NT2/D1 (cell line): ENCODE measurements around the gene ZSCAN10.
"Not testable (repeated sequence)": the region's sequence is repeated elsewhere in the genome, so short reads cannot be mapped to it uniquely, and the experiment has no call there.

Experiments used
- DNase-seq: peaks from one replicate; pipeline ENCODE4 v3.0.0-alpha.2; 2011; ENCODE audit warnings: low read depth, low spot score
- H3K27me3 ChIP-seq: 2 replicates; pipeline ENCODE4 v1.6.0; 2011; ENCODE audit warnings: mild to moderate bottlenecking; ENCODE audit not compliant: insufficient read length, insufficient read depth
- H3K36me3 ChIP-seq: 2 replicates; pipeline ENCODE4 v1.6.1; 2011; ENCODE audit warnings: mild to moderate bottlenecking, low read length, mixed read lengths; ENCODE audit not compliant: insufficient read depth, insufficient read length
- H3K4me1 ChIP-seq: 2 replicates; pipeline ENCODE4 v1.5.1; 2011; ENCODE audit not compliant: insufficient read depth, insufficient read length
- H3K4me3 ChIP-seq: 2 replicates; pipeline ENCODE4 v1.5.1; 2011; ENCODE audit warnings: low read depth; ENCODE audit not compliant: insufficient read length
- H3K9ac ChIP-seq: 2 replicates; pipeline ENCODE4 v1.6.0; 2011; ENCODE audit warnings: low read depth; ENCODE audit not compliant: insufficient read length
- H3K9me3 ChIP-seq: 2 replicates; pipeline ENCODE4 v1.5.1; 2011; ENCODE audit warnings: mild to moderate bottlenecking, low read length; ENCODE audit not compliant: insufficient read depth
- SUZ12 ChIP-seq: IDR thresholded peaks from 2 replicates; pipeline ENCODE4 v1.6.1; 2011; ENCODE audit not compliant: insufficient read length, insufficient read depth; ENCODE audit errors: extremely low read depth
- YY1 ChIP-seq: IDR thresholded peaks from 2 replicates; pipeline ENCODE4 v1.6.1; 2011; ENCODE audit not compliant: insufficient read length, insufficient read depth
- ZNF274 ChIP-seq: IDR thresholded peaks from 2 replicates; pipeline ENCODE4 v1.6.1; 2011; ENCODE audit warnings: mild to moderate bottlenecking, low read depth, low read length

ZSCAN10 gene

GRCh38 chr16:3056336-3057180, 42.5 kb downstream of the ZSCAN10 start:
- TF ChIP-seq YY1 (no peak), ZNF274 (no peak), SUZ12 (no peak)
- Histone ChIP-seq H3K9ac (no peak overlapping the region), H3K36me3 (peaks cover 29% of the 10 kb centered on the region), H3K9me3 (no peaks in the 10 kb centered on the region), H3K27me3 (peaks cover 10% of the 10 kb centered on the region), H3K4me1 (peaks cover 18% of the 10 kb centered on the region), H3K4me3 (no peak overlapping the region)
- no peak for DNase-seq

GRCh38 chr16:3055734-3056115, 43.4 kb downstream of the ZSCAN10 start:
- peaks cover 10% of the 10 kb centered on the region for H3K27me3 ChIP-seq
- peaks cover 29% of the 10 kb centered on the region for H3K36me3 ChIP-seq
- not testable (repeated sequence) for H3K9ac ChIP-seq

DNA sequence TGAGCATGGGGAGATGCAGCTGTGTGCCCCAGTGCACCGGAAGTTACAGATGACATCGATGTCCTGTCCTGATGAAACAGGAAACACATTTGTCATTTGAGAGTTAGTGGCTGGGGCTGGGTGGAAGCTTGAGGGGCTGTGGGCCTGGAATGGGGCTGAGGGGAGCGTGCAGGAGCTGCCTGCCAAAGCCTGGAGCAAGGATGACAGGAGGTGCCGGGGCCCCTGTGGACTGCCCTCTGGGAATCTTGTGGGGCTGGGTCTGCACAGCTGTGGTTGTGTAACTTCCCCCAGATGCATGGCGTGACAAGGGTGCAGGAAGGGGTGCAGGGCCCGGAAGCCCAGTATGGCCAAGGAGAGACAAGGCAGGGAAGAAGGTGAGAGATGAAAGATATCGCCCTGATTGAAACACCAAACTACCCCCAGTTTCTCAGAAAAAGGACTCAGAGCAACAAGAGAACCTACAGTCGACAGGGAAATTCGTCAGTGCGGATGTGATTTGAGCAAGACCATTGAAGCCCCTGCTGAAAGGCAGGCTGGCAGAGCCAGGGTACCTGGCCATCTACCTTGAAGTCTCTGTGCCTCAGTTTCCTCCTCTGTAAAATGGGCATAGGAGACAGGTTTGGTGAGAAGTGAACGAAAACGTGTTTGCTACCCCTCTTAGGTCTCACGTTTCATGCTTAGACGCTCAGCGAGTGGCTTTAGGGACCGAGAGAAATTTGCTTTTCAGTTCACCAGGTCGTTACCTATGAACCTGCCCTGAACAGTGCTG, 43.9 kb downstream of the ZSCAN10 start:
- DNase-seq = no peak
- no peak overlapping the region for H3K4me3 ChIP-seq
- peaks cover 29% of the 10 kb centered on the region for H3K36me3 ChIP-seq
- H3K9ac ChIP-seq = peak overlapping the region; percentile 42
- peaks cover 19% of the 10 kb centered on the region for H3K4me1 ChIP-seq
- no peaks in the 10 kb centered on the region for H3K9me3 ChIP-seq
- no peak for TF ChIP-seq SUZ12
- no peak for TF ChIP-seq YY1
- TF ChIP-seq ZNF274 = no peak
- peaks cover 6% of the 10 kb centered on the region for H3K27me3 ChIP-seq

More at GRCh38 chr16:3055734-3056115, 43.4 kb downstream of the ZSCAN10 start:
- DNase-seq, H3K9me3 ChIP-seq, H3K4me3 ChIP-seq: not testable (repeated sequence)
- H3K4me1 ChIP-seq = peaks cover 18% of the 10 kb centered on the region

- H3K4me1 ChIP-seq = peaks cover 16% of the 10 kb centered on the region
- H3K36me3 ChIP-seq = peaks cover 29% of the 10 kb centered on the region
- not testable (repeated sequence) for H3K4me3 ChIP-seq, DNase-seq, H3K9ac ChIP-seq, H3K9me3 ChIP-seq
- peaks cover 15% of the 10 kb centered on the region for H3K27me3 ChIP-seq
Observed at GRCh38 chr16:3053330-3053710, 45.8 kb downstream of the ZSCAN10 start.

- H3K4me3 ChIP-seq, DNase-seq, H3K9ac ChIP-seq, H3K9me3 ChIP-seq: not testable (repeated sequence)
- Histone ChIP-seq H3K27me3 (peaks cover 21% of the 10 kb centered on the region), H3K36me3 (peaks cover 29% of the 10 kb centered on the region), H3K4me1 (peaks cover 15% of the 10 kb centered on the region)
Observed at GRCh38 chr16:3052571-3053329, 46.3 kb downstream of the ZSCAN10 start.

DNA sequence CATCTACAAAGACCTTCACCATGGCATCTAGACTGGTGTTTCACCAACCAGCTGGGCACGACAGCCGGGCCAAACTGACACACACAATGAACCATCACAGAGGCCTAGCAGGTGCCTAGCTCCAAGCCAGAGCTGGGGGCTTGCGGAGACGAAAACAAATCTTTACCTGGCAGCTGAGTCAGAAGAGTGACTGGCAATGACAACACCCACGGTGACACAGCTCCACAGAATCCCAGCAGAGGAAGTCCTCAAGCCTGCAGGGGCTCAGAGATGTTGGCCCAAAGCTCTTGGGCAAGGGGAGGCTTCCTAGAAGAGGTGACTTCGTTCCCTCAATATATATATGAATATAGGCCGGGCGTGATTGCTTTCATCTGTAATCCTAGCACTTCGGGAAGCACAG, 47.6 kb downstream of the ZSCAN10 start:
- H3K4me1 ChIP-seq = peaks cover 20% of the 10 kb centered on the region
- no peak overlapping the region for H3K9ac ChIP-seq
- H3K9me3 ChIP-seq = no peaks in the 10 kb centered on the region
- no peak for DNase-seq
- TF ChIP-seq ZNF274 = no peak
- no peak for TF ChIP-seq SUZ12
- no peak for TF ChIP-seq YY1
- H3K27me3 ChIP-seq = peaks cover 34% of the 10 kb centered on the region
- H3K4me3 ChIP-seq = no peak overlapping the region
- H3K36me3 ChIP-seq = peaks cover 22% of the 10 kb centered on the region

GRCh38 chr16:3051009-3051408, 48.1 kb downstream of the ZSCAN10 start:
- Histone ChIP-seq H3K9ac (no peak overlapping the region), H3K9me3 (no peaks in the 10 kb centered on the region), H3K4me3 (no peak overlapping the region), H3K27me3 (peaks cover 38% of the 10 kb centered on the region), H3K4me1 (peaks cover 20% of the 10 kb centered on the region), H3K36me3 (peaks cover 21% of the 10 kb centered on the region)
- DNase-seq = no peak
- TF ChIP-seq YY1 (no peak), ZNF274 (no peak), SUZ12 (no peak)
